Tibial nerve (tissue), 3 donors: ENCODE measurements around the gene ZNF586.
A peak's percentile ranks its signal among the peaks of the same experiment; 100 is the strongest.

Source experiments
- POLR2A ChIP-seq, 2 donors: fragments of 450-650 bp; IDR thresholded peaks; one replicate each; pipeline ENCODE4 v1.6.1; 2017; ENCODE audit warnings: antibody characterized with exemption in 2 of 2, mild to moderate bottlenecking in 2 of 2, moderate library complexity in 2 of 2
- TF ChIP-seq, protein P1 (sequence below), 5 experiments: fragments of 200-600 bp in 3 of 5; fragments of 450-650 bp in 2 of 5; sonication (generic) in 3 of 5; IDR thresholded peaks; one replicate each; pipeline ENCODE4 v1.5.1; 2016 to 2019; ENCODE audit warnings: antibody characterized with exemption in 5 of 5, mild to moderate bottlenecking in 3 of 5, moderate library complexity in 2 of 5

DNA sequence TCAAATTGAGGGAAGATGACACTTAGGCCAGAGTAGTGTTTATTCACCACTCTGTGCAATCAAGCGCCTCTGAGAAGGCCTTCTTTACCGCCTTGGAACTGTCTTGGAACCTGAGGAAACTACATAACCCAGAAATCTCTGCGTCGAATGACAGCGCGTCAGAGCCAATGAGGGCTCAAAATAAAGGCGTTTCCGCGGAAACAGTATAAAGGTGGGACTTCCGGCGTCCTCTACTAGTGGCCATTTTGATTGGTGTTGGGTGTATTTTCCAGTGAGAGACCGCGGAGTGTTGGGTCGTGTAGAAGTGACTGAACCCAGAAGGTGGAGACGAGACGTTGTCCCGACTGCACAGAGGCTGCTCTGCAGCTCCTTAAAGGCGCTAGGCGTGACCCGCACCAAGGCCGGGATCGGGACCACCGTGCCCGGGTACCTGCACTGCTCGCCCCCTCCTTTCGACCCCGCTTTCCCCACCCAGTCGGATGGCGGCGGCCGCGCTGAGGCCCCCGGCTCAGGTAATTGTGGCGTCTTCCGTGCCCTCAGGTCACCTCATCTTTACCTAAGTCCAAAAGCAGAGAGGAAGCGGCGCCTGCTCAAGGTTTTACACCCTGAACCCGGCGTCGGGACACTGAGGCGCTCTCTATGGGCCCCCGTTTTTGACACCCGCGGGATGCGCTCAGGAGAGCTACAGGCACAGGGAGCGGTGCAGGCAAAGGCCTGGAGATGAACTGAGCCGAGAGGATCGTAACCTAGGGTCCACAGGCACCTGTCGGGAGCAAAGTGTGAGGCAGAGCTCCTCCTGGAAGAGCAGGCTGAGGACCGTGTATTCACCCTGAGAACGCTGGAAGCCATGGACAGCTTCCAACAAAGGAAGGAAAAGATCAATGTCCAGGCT is 22.6 kb upstream of the ZNF586 start, which contains the start of gene ZNF776:
- TF ChIP-seq POLR2A (IDR thresholded peaks at IDR 0.05): no peak
- TF ChIP-seq, protein P1, sequence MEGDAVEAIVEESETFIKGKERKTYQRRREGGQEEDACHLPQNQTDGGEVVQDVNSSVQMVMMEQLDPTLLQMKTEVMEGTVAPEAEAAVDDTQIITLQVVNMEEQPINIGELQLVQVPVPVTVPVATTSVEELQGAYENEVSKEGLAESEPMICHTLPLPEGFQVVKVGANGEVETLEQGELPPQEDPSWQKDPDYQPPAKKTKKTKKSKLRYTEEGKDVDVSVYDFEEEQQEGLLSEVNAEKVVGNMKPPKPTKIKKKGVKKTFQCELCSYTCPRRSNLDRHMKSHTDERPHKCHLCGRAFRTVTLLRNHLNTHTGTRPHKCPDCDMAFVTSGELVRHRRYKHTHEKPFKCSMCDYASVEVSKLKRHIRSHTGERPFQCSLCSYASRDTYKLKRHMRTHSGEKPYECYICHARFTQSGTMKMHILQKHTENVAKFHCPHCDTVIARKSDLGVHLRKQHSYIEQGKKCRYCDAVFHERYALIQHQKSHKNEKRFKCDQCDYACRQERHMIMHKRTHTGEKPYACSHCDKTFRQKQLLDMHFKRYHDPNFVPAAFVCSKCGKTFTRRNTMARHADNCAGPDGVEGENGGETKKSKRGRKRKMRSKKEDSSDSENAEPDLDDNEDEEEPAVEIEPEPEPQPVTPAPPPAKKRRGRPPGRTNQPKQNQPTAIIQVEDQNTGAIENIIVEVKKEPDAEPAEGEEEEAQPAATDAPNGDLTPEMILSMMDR (IDR thresholded peaks at IDR 0.05): peak in 1 of 5 experiments; percentile 20
